ENCODE measurements around the gene PLEKHA4.

DNA sequence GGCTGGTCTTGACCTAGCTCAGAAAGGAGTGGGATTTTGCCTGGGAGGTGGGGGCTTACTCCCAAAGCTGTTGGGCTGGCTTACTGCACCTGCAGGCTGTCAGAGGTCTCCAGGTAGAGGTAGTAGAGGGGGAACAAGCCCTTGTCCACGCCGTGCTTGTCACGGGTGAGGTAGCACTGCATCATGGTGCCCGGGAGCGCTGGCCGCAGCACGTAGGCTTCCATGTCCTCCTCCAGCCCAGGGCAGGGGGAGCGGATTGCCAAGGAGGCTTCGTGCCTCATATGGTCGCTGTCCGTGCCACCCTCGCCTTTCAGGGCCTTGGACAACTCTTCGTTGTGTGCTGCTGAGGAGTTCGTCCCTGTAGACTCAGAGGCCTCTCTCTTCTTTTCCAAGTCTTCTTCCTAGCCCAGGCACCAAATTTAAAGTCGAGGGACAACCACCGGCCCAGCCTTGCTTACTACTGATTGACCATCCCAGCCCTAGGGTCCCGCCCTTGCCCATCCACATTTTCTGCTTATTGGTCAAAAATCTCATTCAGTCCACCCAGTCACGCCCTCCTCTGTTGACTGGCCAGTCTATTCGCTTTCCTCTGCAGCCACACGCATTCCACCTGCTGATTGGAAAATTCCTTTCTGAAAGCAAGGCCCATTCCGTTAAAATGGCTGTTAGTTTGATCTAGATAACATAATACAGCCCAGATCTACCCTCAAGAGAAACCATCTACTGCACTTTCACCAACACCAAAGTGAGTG is 19.6 kb upstream of the PLEKHA4 start:
- TF ChIP-seq, protein P1, sequence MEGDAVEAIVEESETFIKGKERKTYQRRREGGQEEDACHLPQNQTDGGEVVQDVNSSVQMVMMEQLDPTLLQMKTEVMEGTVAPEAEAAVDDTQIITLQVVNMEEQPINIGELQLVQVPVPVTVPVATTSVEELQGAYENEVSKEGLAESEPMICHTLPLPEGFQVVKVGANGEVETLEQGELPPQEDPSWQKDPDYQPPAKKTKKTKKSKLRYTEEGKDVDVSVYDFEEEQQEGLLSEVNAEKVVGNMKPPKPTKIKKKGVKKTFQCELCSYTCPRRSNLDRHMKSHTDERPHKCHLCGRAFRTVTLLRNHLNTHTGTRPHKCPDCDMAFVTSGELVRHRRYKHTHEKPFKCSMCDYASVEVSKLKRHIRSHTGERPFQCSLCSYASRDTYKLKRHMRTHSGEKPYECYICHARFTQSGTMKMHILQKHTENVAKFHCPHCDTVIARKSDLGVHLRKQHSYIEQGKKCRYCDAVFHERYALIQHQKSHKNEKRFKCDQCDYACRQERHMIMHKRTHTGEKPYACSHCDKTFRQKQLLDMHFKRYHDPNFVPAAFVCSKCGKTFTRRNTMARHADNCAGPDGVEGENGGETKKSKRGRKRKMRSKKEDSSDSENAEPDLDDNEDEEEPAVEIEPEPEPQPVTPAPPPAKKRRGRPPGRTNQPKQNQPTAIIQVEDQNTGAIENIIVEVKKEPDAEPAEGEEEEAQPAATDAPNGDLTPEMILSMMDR (IDR thresholded peaks at IDR 0.05), result no peak
- TF ChIP-seq POLR2A (IDR thresholded peaks at IDR 0.05), result no peak

Data from tibial nerve (tissue), 3 donors.